ENCODE measurements around the gene HAUS2. TPM values are rescaled to one million over a fixed set of nuclear protein-coding genes. Genes with fewer than 3 reads are reported as not detected.

HAUS2 gene
- total RNA-seq, 1 experiment from 2014 or later = 42.4 TPM

DNA sequence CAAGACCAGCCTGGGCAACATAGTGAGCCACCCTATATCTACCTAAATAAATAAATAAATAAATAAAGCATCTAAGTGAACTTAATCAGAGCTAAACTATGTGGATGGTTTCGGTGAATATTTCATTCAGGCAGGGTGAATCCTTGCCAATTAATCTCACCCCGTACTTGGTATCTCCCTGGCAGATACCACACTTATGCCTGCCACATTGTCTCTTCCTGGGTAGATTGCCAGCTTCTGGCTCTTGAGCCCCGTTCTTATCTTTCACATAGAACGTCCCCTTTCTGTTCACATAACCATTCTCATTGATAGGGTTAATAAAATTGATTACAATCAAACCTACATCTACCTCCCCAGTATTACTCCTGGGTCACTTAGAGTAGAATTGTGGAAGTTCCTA lies 46.2 kb upstream of the HAUS2 start:
- ChIA-PET POLR2A (no interaction called here), CTCF (no interaction called here)
- Histone ChIP-seq H3K27ac (ENCODE audit: low read length) (no peak overlapping the region), H3K4me1 (ENCODE audit: control insufficient read depth, insufficient read depth, low read length) (peaks cover 18% of the 10 kb centered on the region; the same call in 1 of the 2 replicates), H3K36me3 (ENCODE audit: control insufficient read depth, insufficient read depth, low read length) (no peaks in the 10 kb centered on the region), H3K27me3 (ENCODE audit: control insufficient read depth, insufficient read depth, low read length) (no peaks in the 10 kb centered on the region), H3K9me3 (ENCODE audit: control insufficient read depth, insufficient read depth, low read depth, low read length) (no peaks in the 10 kb centered on the region), H3K4me3 (ENCODE audit: low read depth in 2 of 2, low read length in 2 of 2) (no peak overlapping the region)
- intact Hi-C loops (cut with micrococcal nuclease; ENCODE audit: unreplicated experiment) = no loop called here
- in situ Hi-C loops (cut with HindIII; ENCODE audit: low pct_unique_long_range_greater_than_20kb, low sequenced_read_pairs) = no loop called here
- no TSS peak for BruUV-seq (replicated peaks)
- TF ChIP-seq SIN3A (IDR thresholded peaks at IDR 0.05; ENCODE audit: borderline replicate concordance, insufficient read depth, low read depth, low read length) = no peak
- no peak for TF ChIP-seq TCF7L2 (IDR thresholded peaks at IDR 0.05; ENCODE audit: low read depth, low read length)
- TF ChIP-seq POLR2AphosphoS5 (IDR thresholded peaks at IDR 0.05; ENCODE audit: low read depth, low read length) = no peak
- TF ChIP-seq, protein P1, sequence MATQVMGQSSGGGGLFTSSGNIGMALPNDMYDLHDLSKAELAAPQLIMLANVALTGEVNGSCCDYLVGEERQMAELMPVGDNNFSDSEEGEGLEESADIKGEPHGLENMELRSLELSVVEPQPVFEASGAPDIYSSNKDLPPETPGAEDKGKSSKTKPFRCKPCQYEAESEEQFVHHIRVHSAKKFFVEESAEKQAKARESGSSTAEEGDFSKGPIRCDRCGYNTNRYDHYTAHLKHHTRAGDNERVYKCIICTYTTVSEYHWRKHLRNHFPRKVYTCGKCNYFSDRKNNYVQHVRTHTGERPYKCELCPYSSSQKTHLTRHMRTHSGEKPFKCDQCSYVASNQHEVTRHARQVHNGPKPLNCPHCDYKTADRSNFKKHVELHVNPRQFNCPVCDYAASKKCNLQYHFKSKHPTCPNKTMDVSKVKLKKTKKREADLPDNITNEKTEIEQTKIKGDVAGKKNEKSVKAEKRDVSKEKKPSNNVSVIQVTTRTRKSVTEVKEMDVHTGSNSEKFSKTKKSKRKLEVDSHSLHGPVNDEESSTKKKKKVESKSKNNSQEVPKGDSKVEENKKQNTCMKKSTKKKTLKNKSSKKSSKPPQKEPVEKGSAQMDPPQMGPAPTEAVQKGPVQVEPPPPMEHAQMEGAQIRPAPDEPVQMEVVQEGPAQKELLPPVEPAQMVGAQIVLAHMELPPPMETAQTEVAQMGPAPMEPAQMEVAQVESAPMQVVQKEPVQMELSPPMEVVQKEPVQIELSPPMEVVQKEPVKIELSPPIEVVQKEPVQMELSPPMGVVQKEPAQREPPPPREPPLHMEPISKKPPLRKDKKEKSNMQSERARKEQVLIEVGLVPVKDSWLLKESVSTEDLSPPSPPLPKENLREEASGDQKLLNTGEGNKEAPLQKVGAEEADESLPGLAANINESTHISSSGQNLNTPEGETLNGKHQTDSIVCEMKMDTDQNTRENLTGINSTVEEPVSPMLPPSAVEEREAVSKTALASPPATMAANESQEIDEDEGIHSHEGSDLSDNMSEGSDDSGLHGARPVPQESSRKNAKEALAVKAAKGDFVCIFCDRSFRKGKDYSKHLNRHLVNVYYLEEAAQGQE (IDR thresholded peaks at IDR 0.05; ENCODE audit: insufficient read depth in 1 of 2, low read depth in 2 of 2, low read length in 1 of 2) = no peak
- TF ChIP-seq, protein P2, sequence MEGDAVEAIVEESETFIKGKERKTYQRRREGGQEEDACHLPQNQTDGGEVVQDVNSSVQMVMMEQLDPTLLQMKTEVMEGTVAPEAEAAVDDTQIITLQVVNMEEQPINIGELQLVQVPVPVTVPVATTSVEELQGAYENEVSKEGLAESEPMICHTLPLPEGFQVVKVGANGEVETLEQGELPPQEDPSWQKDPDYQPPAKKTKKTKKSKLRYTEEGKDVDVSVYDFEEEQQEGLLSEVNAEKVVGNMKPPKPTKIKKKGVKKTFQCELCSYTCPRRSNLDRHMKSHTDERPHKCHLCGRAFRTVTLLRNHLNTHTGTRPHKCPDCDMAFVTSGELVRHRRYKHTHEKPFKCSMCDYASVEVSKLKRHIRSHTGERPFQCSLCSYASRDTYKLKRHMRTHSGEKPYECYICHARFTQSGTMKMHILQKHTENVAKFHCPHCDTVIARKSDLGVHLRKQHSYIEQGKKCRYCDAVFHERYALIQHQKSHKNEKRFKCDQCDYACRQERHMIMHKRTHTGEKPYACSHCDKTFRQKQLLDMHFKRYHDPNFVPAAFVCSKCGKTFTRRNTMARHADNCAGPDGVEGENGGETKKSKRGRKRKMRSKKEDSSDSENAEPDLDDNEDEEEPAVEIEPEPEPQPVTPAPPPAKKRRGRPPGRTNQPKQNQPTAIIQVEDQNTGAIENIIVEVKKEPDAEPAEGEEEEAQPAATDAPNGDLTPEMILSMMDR (IDR thresholded peaks at IDR 0.05) = no peak
- ATAC-seq (no peak), DNase-seq (ENCODE audit: low read depth, low spot score) (no peak)

DNA sequence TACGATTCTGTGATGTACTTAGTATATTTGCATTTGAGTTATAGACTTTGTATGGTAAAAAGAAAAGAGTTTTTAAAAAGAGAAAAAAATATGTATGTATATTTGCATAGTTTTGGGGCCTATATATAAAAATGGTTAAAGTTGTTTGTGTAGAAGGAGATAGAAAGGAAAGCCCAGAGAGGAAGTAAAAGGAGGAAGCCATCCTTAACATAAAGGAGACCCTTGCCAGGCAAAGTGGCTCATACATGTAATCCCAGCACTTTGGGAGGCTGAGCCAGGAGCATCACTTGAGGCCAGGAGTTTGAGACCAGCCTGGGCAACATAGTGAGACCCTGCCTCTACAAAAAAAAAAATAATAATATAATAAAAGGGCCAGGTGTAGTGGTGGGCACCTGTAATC lies 44.8 kb upstream of the HAUS2 start:
- Histone ChIP-seq H3K4me1 (ENCODE audit: control insufficient read depth, insufficient read depth, low read length) (peaks cover 13% of the 10 kb centered on the region; the same call in 1 of the 2 replicates), H3K36me3 (ENCODE audit: control insufficient read depth, insufficient read depth, low read length) (no peaks in the 10 kb centered on the region), H3K27ac (ENCODE audit: low read length) (no peak overlapping the region), H3K4me3 (ENCODE audit: low read depth in 2 of 2, low read length in 2 of 2) (no peak overlapping the region), H3K9me3 (ENCODE audit: control insufficient read depth, insufficient read depth, low read depth, low read length) (no peaks in the 10 kb centered on the region), H3K27me3 (ENCODE audit: control insufficient read depth, insufficient read depth, low read length) (no peaks in the 10 kb centered on the region)
- DNase-seq (ENCODE audit: low read depth, low spot score) = no peak
- TF ChIP-seq, protein P2 (IDR thresholded peaks at IDR 0.05) = no peak
- TF ChIP-seq SIN3A (IDR thresholded peaks at IDR 0.05; ENCODE audit: borderline replicate concordance, insufficient read depth, low read depth, low read length) (no peak), TCF7L2 (IDR thresholded peaks at IDR 0.05; ENCODE audit: low read depth, low read length) (no peak), POLR2AphosphoS5 (IDR thresholded peaks at IDR 0.05; ENCODE audit: low read depth, low read length) (no peak)
- TF ChIP-seq, protein P1 (IDR thresholded peaks at IDR 0.05; ENCODE audit: insufficient read depth in 1 of 2, low read depth in 2 of 2, low read length in 1 of 2) = no peak
- no TSS peak for BruUV-seq (replicated peaks)
- ChIA-PET CTCF (no interaction called here), POLR2A (no interaction called here)
- intact Hi-C loops (cut with micrococcal nuclease; ENCODE audit: unreplicated experiment) = no loop called here
- ATAC-seq = no peak
- in situ Hi-C loops (cut with HindIII; ENCODE audit: low pct_unique_long_range_greater_than_20kb, low sequenced_read_pairs) = no loop called here

Measured in Panc1 (cell line).